GM10266 (cell line): ENCODE results near the gene AGBL1.

Experiments
- DNase-seq: peaks from one replicate; pipeline ENCODE4 v3.0.0; 2012; ENCODE audit errors: extremely low spot score
- TF ChIP-seq, protein P1 (sequence below): IDR thresholded peaks from 2 replicates; pipeline ENCODE4 v1.5.1; 2012; ENCODE audit warnings: mild to moderate bottlenecking, low read depth; ENCODE audit not compliant: control insufficient read depth, insufficient read depth; ENCODE audit errors: missing control alignments

The AGBL1 gene

DNA sequence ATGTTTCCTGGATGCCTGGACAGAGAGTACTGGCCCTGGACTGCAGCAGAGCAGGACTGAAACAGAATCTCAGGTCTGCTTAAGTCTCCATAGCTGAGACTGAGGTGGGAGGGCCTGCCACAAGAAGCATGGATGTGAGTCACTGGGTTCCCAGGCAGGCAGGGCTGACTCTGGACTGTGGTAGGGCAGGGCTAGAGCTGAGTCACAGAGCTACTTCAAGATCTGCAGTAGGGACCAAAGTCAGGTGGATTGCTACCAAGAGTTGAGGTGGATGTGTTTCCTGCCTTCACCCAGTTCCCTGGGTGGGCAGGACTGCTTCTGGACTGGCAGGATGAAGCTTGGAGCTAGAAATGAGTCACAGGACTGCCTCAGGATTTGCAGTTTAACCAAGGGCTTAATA is 282.9 kb downstream of the AGBL1 start:
- TF ChIP-seq, protein P1, sequence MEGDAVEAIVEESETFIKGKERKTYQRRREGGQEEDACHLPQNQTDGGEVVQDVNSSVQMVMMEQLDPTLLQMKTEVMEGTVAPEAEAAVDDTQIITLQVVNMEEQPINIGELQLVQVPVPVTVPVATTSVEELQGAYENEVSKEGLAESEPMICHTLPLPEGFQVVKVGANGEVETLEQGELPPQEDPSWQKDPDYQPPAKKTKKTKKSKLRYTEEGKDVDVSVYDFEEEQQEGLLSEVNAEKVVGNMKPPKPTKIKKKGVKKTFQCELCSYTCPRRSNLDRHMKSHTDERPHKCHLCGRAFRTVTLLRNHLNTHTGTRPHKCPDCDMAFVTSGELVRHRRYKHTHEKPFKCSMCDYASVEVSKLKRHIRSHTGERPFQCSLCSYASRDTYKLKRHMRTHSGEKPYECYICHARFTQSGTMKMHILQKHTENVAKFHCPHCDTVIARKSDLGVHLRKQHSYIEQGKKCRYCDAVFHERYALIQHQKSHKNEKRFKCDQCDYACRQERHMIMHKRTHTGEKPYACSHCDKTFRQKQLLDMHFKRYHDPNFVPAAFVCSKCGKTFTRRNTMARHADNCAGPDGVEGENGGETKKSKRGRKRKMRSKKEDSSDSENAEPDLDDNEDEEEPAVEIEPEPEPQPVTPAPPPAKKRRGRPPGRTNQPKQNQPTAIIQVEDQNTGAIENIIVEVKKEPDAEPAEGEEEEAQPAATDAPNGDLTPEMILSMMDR, result no peak
- no peak for DNase-seq

DNA sequence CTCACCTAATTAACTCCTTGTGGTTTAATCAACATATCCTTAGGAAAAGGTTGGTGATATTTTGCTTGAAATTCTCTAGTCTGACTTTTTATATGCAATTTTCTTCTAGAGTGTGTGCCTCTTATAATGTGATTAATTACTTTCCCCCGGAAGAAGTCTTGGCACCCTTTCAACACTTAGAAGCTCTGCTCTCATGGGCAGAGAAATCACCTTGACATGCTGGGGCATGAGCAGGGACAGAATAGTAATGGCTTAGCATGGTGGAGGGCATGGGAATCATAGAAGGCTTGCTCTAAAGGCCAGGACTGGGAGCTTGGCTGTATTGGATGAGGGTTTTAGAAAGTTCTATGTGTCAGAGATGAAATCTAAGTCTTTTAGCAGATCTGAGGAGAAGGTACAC is 293.5 kb downstream of the AGBL1 start:
- DNase-seq, result no peak
- TF ChIP-seq, protein P1, result no peak

DNA sequence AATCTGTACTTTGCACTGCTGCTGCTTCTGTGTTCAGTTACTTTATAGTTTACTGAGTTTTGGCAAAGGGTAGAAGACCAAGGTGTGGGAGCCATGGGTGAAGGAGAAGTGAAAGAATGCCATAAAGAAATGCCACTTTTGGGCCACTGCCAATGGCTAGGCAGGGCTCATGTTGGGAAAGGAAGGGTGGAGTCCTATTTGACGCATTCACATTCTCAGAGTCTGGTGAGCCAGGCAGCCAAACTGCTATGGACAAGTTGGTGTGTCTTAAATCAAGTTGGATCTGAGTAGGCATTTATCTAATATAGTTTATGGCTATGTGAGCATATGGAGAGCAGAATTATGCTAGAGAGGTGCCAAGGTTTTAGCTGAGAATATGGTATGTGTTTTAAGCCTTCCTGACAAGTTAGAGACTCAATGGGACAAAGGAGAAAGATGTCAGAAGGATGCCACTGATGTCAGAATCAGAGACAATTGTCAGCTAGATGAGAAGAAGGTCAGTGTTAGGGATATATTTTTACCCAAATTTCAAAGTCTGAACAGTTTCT is 296.1 kb downstream of the AGBL1 start:
- TF ChIP-seq, protein P1, result no peak
- no peak for DNase-seq

DNA sequence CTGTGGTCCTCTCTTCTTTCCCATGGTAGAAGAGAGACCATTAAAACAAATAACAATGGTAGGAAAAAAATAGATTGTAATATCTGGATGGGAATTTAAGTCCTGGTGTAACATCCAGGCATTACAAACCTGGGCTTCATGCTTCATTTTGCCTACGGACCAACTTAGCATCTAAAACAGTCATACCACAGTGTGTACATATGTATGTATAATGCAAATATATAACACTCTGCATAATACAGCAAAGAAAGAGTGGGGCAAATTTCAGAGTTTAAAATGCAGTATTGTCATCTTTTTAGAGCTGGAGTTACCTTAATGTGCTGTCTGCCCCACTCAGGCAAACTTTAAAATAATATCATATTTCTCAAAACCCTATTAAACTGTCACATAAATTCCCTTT is 298.2 kb downstream of the AGBL1 start:
- TF ChIP-seq, protein P1, result no peak
- no peak for DNase-seq

DNA sequence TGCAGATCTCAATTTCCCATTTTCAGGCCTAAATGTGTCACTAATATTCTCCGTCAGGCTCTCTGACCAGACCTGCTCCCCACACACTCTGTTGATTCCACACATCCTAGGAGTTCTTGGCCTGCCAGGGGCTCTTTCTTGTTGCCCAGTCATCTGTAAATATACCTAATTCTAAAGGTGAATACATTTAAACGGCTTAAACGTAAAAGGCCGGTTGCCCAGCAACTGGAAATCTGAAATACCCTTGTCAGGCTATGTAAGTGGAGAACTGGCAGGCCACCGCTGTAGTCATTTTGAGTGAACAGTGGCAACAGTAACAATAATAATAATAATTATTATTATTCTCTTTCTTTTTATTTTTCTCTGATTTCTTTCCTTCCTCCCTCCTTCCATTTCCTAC is 302.7 kb downstream of the AGBL1 start:
- no peak for DNase-seq
- TF ChIP-seq, protein P1, result no peak

DNA sequence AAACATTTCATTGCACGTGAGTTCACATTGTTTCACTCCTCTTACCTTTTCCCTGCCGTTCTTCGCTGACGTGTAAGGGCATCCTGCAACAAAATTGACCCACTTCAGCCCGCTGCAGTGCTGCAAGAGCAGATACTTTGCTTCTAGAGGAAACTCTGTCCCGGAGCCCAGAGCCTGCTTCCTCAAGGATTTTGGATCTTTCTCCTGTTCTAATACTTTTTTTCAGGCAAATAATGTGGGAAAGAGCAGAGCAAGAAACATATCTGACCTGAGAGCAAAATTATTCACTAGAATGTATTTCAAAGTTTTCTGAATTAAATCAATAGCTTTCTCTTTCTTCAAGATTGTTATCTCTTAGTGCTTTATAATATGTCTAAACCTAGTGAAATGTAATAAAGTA is 303.9 kb downstream of the AGBL1 start:
- DNase-seq, result no peak
- TF ChIP-seq, protein P1, result no peak

DNA sequence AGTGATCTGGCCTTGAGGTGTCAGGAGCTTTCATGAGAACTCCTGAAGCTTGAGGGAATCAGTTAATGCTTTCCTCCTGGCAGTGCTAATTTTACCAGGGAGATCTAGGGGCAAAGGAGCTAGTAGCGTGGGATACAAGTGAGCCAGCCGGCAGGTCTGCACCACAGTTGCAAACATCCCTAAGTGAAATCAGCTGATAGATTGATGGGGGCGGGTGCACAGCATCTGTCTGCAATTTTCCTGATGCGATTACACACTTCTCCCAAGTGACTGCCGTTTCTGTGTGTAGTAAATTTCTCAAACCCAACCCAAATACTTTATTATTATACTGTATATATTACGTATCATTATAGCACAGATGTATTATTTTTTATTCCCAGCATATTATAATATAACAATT is 304.5 kb downstream of the AGBL1 start:
- TF ChIP-seq, protein P1, result no peak

DNA sequence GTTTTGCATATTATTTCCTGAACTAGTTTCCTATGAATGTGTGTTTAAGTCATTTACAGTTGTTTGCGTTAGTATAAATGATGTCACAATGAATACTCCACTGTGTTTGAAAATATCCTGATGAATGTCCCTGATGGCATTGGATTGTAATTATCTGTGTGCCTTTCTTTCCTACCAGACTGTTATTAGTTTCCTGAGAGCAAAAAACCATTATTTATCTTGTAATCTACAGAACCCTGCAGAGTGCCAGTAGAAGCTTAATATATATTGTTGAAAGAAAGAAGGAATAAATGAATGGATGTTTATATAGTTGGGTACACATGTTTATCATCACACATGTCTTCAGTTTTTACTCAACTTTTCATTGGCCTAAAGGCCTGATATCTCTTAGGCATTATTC is 312.6 kb downstream of the AGBL1 start:
- DNase-seq, result no peak
- TF ChIP-seq, protein P1, result no peak

More for the DNA sequence above, 304.5 kb downstream of the AGBL1 start:
- no peak for DNase-seq
